CD4-positive, alpha-beta T cell treated with Interleukin-2 at 100 ng/mL for 4 hours (primary cell): Measurements from ENCODE around the gene MIDN.

Experiments
- DNase-seq: peaks from one replicate; pipeline ENCODE4 v3.0.0-alpha.2; 2020; ENCODE audit warnings: low spot score

Gene MIDN

GRCh38 chr19:1233115-1233667 is 15.2 kb upstream of the MIDN start:
- no peak for DNase-seq

GRCh38 chr19:1234051-1234954 is 14.1 kb upstream of the MIDN start:
- no peak for DNase-seq

- no peak for DNase-seq
Measured at GRCh38 chr19:1234955-1235380, 13.4 kb upstream of the MIDN start.

- DNase-seq = no peak
Measured at GRCh38 chr19:1235625-1236538, 12.5 kb upstream of the MIDN start.

- DNase-seq = no peak
Measured at GRCh38 chr19:1236576-1236975, 11.8 kb upstream of the MIDN start.

GRCh38 chr19:1237027-1237659 is 11.2 kb upstream of the MIDN start:
- no peak for DNase-seq

- no peak for DNase-seq
Measured at GRCh38 chr19:1237754-1238368, 10.5 kb upstream of the MIDN start, which contains the start of gene CBARP. Gene CBARP, minus strand, starts transcription at chr19:1238005. Its CDS starts 1,905 bp downstream, at chr19:1236100.

- DNase-seq = no peak
Measured at GRCh38 chr19:1238369-1239303, 9.7 kb upstream of the MIDN start.

- no peak for DNase-seq
Measured at GRCh38 chr19:1239420-1239795, 9.0 kb upstream of the MIDN start.

GRCh38 chr19:1239796-1240737 is 8.3 kb upstream of the MIDN start:
- peak; percentile 89 for DNase-seq

- no peak for DNase-seq
Measured at GRCh38 chr19:1240925-1241324, 7.5 kb upstream of the MIDN start.

GRCh38 chr19:1241417-1242095 is 6.8 kb upstream of the MIDN start, which contains the start of gene ATP5F1D:
Gene ATP5F1D, plus strand, starts transcription at chr19:1241751. Its CDS starts 100 bp downstream, at chr19:1241851.
- DNase-seq = peak; percentile 91

- DNase-seq = peak; percentile 87
Measured at GRCh38 chr19:1243768-1244692, 4.4 kb upstream of the MIDN start.

GRCh38 chr19:1244693-1245451 is 3.5 kb upstream of the MIDN start:
- peak; percentile 29 for DNase-seq

- DNase-seq = no peak
Measured at GRCh38 chr19:1245494-1246264, 2.7 kb upstream of the MIDN start.
